Central memory CD8-positive, alpha-beta T cell (primary cell): Measurements from ENCODE around the gene KRTAP5-7.

Experiments
- ATAC-seq: fragments of 150-1000 bp; cut with Tn5 transposase; replicated peaks from 2 replicates; pipeline ENCODE4 v1.10.0; 2022; ENCODE audit warnings: mild to moderate bottlenecking, moderate FRiP score, moderate number of reproducible peaks; ENCODE audit not compliant: poor library complexity, severe bottlenecking; ENCODE audit errors: extremely low read depth
- DNase-seq, 2 donors: peaks; one replicate each; pipeline ENCODE4 v3.0.0; 2021; ENCODE audit warnings: low spot score in 2 of 2
- H3K27ac Mint-ChIP-seq: one replicate; pipeline ENCODE4 v1.8.0; 2022; ENCODE audit warnings: low read depth, mild to moderate bottlenecking, moderate library complexity, mixed read lengths
- H3K27me3 Mint-ChIP-seq: one replicate; pipeline ENCODE4 v1.8.0; 2022; ENCODE audit warnings: mixed read lengths
- H3K36me3 Mint-ChIP-seq: one replicate; pipeline ENCODE4 v1.8.0; 2022; ENCODE audit warnings: mild to moderate bottlenecking, moderate library complexity, mixed read lengths; ENCODE audit not compliant: insufficient read depth
- H3K4me1 Mint-ChIP-seq: one replicate; pipeline ENCODE4 v1.8.0; 2022; ENCODE audit warnings: mixed read lengths
- H3K4me3 Mint-ChIP-seq: one replicate; pipeline ENCODE4 v1.8.0; 2022; ENCODE audit warnings: mild to moderate bottlenecking, moderate library complexity, mixed read lengths
- H3K9me3 Mint-ChIP-seq: one replicate; pipeline ENCODE4 v1.8.0; 2022; ENCODE audit warnings: mixed read lengths

Gene KRTAP5-7

DNA sequence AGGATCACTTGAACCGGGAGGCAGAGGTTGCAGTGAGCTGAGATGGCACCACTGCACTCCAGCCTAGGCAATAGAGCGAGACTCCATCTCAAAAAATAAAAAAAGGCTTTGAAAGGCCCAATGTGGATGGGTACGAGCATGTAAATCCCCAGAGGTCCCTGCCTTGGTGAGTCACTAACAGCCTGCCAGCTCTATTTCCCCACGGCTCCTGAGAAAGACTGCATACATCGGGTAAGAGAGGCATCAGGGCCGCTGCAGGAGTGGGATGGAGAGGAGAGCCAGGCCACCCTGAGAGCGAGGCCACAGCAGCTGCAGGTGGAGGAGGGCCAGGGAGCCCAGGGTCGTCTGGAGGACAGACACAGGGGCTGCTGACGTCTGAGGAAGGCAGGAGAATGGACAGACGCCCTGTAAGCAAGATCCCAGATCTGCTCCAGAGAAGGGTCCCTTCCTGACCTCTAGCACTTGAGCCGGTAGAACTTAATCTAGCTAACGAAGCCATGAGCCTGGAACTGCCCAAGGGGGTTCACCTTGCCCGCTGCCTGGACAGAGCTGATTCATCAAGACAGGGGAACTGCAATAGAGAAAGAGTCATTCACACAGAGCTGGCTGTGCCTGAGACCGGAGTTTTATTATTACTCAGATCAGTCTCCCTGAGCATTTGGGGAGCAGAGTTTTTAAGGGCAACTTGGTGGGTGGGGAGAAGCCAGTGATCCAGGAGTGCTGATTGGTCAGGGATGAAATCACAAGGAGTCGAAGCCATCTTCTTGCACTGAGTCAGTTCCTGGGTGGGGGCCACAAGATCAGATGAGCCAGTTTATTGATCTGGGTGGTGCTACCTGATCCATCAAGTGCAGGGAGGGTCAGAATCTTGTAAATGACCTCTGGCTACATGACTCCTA lies 16.1 kb downstream of the KRTAP5-7 start:
- H3K4me1 Mint-ChIP-seq, result peaks cover 15% of the 10 kb centered on the region
- H3K9me3 Mint-ChIP-seq, result peaks cover 11% of the 10 kb centered on the region
- H3K4me3 Mint-ChIP-seq, result no peak overlapping the region
- peaks cover 2% of the 10 kb centered on the region for H3K36me3 Mint-ChIP-seq
- DNase-seq (no peak), ATAC-seq (no peak)
- no peak overlapping the region for H3K27ac Mint-ChIP-seq
- H3K27me3 Mint-ChIP-seq, result peaks cover 78% of the 10 kb centered on the region

GRCh38 chr11:71543866-71544265 lies 16.8 kb downstream of the KRTAP5-7 start:
- Mint-ChIP-seq H3K9me3 (peaks cover 11% of the 10 kb centered on the region), H3K4me3 (no peak overlapping the region), H3K27me3 (peaks cover 81% of the 10 kb centered on the region), H3K36me3 (peaks cover 2% of the 10 kb centered on the region), H3K27ac (no peak overlapping the region), H3K4me1 (peaks cover 15% of the 10 kb centered on the region)
- no peak for DNase-seq
- ATAC-seq, result no peak

DNA sequence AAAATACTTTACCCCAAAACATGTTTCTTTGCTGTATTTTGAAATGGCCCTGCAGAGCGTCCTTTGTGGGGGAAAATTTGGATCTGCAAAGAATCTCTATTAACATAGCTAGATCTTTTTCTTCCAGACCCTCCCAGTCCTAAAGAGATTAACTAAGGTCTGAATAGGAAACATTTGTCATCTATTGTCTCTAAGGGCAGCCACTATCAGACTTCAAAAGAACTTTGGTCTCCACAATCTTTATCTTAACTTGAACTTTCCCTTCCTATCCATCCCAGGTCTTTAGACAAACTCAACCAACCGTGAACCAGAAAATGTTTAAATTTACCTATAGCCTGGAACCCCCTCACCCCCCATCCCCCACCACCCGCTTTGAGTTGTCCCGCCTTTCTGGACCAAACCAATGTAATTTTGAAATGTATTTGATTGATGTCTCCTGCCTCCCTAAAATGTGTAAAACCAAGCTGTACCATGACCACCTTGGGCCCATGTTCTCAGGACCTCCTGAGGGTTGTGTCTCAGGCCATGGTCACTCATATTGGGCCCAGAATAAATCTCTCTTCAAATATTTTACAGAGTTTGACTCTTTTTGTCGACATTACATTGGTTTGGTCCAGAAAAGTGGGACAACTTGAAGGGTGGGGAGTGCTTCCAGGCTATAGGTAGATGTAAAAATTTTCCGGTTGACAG lies 17.6 kb downstream of the KRTAP5-7 start:
- Mint-ChIP-seq H3K9me3 (peaks cover 11% of the 10 kb centered on the region), H3K4me1 (peaks cover 15% of the 10 kb centered on the region), H3K4me3 (no peak overlapping the region), H3K27ac (no peak overlapping the region), H3K36me3 (peaks cover 2% of the 10 kb centered on the region), H3K27me3 (peaks cover 81% of the 10 kb centered on the region)
- DNase-seq, result no peak
- no peak for ATAC-seq

DNA sequence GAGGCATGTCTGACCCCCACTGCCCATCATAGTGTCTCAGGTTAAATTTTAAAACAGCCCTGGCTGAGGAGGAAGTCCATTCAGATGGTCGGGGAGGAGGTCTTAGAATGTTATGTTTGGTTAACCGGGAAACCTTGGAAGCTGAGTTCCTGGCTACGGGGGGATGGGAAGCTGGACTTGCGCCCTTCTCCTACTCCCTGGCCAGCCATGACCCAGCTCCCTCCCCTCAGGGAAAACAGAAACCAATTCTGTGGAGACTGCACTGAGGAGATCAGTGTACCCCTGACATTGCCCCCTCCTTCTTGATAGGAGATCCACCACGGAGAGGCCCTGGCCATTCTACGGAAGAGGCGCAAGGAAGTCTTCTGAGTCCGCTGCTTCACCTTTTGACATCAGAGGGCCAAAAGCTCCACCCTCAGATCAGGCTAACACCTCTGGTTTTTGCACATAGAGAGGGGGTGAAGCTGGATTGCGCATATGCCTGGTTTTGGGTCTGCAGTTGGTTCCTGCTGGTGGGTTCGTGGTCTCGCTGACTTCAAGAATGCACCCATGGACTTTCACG lies 18.4 kb downstream of the KRTAP5-7 start:
- Mint-ChIP-seq H3K27me3 (peaks cover 84% of the 10 kb centered on the region), H3K4me1 (peaks cover 15% of the 10 kb centered on the region), H3K9me3 (peaks cover 10% of the 10 kb centered on the region), H3K27ac (no peak overlapping the region), H3K4me3 (no peak overlapping the region), H3K36me3 (peaks cover 2% of the 10 kb centered on the region)
- DNase-seq (no peak), ATAC-seq (no peak)

- Mint-ChIP-seq H3K27ac (no peak within 1 kb of the TSS), H3K27me3 (peaks cover 61% of the 10 kb centered on the region), H3K36me3 (peaks cover 2% of the 10 kb centered on the region), H3K4me3 (no peak within 1 kb of the TSS), H3K4me1 (peaks cover 13% of the 10 kb centered on the region), H3K9me3 (no peaks in the 10 kb centered on the region)
- DNase-seq, result no peak
- no peak for ATAC-seq
Observed at GRCh38 chr11:71548120-71548519, 21.1 kb downstream of the KRTAP5-7 start, which contains the start of gene KRTAP5-9. Gene KRTAP5-9 (plus strand): TSS chr11:71548420. CDS start chr11:71548658, 238 bp downstream.

DNA sequence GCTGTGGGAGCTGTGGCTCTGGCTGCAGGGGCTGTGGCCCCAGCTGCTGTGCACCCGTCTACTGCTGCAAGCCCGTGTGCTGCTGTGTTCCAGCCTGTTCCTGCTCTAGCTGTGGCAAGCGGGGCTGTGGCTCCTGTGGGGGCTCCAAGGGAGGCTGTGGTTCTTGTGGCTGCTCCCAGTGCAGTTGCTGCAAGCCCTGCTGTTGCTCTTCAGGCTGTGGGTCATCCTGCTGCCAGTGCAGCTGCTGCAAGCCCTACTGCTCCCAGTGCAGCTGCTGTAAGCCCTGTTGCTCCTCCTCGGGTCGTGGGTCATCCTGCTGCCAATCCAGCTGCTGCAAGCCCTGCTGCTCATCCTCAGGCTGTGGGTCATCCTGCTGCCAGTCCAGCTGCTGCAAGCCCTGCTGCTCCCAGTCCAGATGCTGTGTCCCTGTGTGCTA lies 21.7 kb downstream of the KRTAP5-7 start:
- no peaks in the 10 kb centered on the region for H3K36me3 Mint-ChIP-seq
- ATAC-seq (no peak), DNase-seq (no peak)
- H3K27me3 Mint-ChIP-seq, result peaks cover 58% of the 10 kb centered on the region
- no peak overlapping the region for H3K4me3 Mint-ChIP-seq
- no peak overlapping the region for H3K27ac Mint-ChIP-seq
- H3K4me1 Mint-ChIP-seq, result peaks cover 7% of the 10 kb centered on the region
- H3K9me3 Mint-ChIP-seq, result no peaks in the 10 kb centered on the region

- Mint-ChIP-seq H3K27ac (no peak overlapping the region), H3K4me1 (no peaks in the 10 kb centered on the region), H3K9me3 (no peaks in the 10 kb centered on the region), H3K4me3 (no peak overlapping the region), H3K27me3 (peaks cover 42% of the 10 kb centered on the region), H3K36me3 (peaks cover 1% of the 10 kb centered on the region)
- ATAC-seq (no peak), DNase-seq (no peak)
Observed at GRCh38 chr11:71551711-71552110, 24.6 kb downstream of the KRTAP5-7 start.

GRCh38 chr11:71554996-71555395 lies 27.9 kb downstream of the KRTAP5-7 start:
- Mint-ChIP-seq H3K9me3 (no peaks in the 10 kb centered on the region), H3K27ac (no peak overlapping the region), H3K4me1 (no peaks in the 10 kb centered on the region), H3K4me3 (no peak overlapping the region), H3K36me3 (peaks cover 1% of the 10 kb centered on the region), H3K27me3 (peaks cover 15% of the 10 kb centered on the region)
- DNase-seq (no peak), ATAC-seq (no peak)

- H3K4me1 Mint-ChIP-seq, result no peaks in the 10 kb centered on the region
- H3K9me3 Mint-ChIP-seq, result no peaks in the 10 kb centered on the region
- ATAC-seq, result no peak
Observed at GRCh38 chr11:71555508-71555907, 28.4 kb downstream of the KRTAP5-7 start.

DNA sequence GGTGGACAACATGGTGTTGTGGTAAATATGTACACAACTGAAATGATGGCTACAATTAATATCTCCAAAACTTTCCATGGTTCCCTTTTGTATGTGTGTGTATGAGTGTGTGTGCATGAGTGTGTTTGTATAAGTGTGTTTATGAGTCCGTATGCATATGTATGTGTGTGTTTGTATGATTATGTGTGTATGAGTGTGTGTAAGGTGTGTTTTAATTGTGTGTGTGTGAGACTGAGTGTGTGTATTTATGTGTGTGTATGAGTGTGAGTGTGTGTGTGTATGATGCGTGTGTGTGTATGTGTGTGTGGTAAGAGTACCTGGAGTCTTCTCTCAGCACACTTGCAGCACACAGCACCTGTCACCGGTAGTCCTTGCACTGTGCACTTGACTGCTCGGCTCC lies 29.0 kb downstream of the KRTAP5-7 start:
- Mint-ChIP-seq H3K4me3 (no peak overlapping the region), H3K27ac (no peak overlapping the region), H3K27me3 (peaks cover 11% of the 10 kb centered on the region), H3K4me1 (no peaks in the 10 kb centered on the region), H3K36me3 (peaks cover 1% of the 10 kb centered on the region), H3K9me3 (no peaks in the 10 kb centered on the region)
- ATAC-seq, result no peak
- DNase-seq, result no peak

More at GRCh38 chr11:71555508-71555907, 28.4 kb downstream of the KRTAP5-7 start:
- peaks cover 1% of the 10 kb centered on the region for H3K36me3 Mint-ChIP-seq
- no peak overlapping the region for H3K4me3 Mint-ChIP-seq
- H3K27me3 Mint-ChIP-seq, result peaks cover 10% of the 10 kb centered on the region
- no peak for DNase-seq
- H3K27ac Mint-ChIP-seq, result no peak overlapping the region

GRCh38 chr11:71557257-71557656 lies 30.2 kb downstream of the KRTAP5-7 start:
- no peak for ATAC-seq
- Mint-ChIP-seq H3K9me3 (no peaks in the 10 kb centered on the region), H3K4me1 (no peaks in the 10 kb centered on the region), H3K27me3 (peaks cover 23% of the 10 kb centered on the region), H3K27ac (no peak overlapping the region), H3K36me3 (peaks cover 1% of the 10 kb centered on the region), H3K4me3 (no peak overlapping the region)
- DNase-seq, result no peak

- DNase-seq (no peak), ATAC-seq (no peak)
- Mint-ChIP-seq H3K4me1 (no peaks in the 10 kb centered on the region), H3K4me3 (no peak overlapping the region), H3K36me3 (peaks cover 1% of the 10 kb centered on the region), H3K27ac (no peak overlapping the region), H3K9me3 (no peaks in the 10 kb centered on the region), H3K27me3 (peaks cover 41% of the 10 kb centered on the region)
Observed at GRCh38 chr11:71558996-71559395, 31.9 kb downstream of the KRTAP5-7 start.
